HG03432 (cell line): Measurements from ENCODE around the gene NLRP9.

Source experiments
- ATAC-seq: cut with Tn5 transposase; IDR thresholded peaks from one replicate; pipeline ENCODE4 v1.9.1; 2021; ENCODE audit warnings: mild to moderate bottlenecking, moderate library complexity; ENCODE audit not compliant: unreplicated experiment

Gene NLRP9

DNA sequence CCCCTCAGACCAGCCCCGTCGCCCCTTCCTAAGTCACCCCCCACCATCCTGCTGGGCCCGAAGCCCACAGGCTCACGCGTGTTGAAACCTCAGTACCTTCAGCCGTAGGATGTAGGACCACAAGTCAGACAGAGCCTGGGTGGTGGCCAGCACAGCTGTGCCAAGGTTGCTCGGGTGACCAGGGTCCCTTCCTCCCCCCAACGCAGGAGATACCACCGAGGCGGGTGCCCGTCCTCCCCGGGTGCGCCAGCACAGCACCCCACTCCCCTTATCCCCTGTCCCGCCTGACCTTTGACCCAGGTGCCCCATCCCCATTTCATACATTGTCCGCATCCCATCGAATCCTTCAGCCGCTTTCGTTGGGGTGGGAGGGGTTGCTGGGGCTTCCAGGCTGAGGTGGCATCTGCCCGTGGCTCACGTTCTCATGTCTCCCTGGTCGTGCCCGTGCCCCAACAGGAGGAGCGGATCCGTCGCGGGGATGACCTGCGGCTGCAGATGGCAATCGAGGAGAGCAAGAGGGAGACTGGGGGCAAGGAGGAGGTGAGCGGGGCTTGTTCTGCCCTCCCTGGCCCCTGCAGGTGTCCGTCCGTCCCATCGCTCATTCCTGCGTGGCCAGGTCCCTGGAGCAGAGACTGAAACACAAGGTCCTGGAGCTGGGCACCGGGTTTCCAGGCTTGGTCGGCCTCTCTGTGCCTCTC, 48.6 kb downstream of the NLRP9 start:
- ATAC-seq: no peak

DNA sequence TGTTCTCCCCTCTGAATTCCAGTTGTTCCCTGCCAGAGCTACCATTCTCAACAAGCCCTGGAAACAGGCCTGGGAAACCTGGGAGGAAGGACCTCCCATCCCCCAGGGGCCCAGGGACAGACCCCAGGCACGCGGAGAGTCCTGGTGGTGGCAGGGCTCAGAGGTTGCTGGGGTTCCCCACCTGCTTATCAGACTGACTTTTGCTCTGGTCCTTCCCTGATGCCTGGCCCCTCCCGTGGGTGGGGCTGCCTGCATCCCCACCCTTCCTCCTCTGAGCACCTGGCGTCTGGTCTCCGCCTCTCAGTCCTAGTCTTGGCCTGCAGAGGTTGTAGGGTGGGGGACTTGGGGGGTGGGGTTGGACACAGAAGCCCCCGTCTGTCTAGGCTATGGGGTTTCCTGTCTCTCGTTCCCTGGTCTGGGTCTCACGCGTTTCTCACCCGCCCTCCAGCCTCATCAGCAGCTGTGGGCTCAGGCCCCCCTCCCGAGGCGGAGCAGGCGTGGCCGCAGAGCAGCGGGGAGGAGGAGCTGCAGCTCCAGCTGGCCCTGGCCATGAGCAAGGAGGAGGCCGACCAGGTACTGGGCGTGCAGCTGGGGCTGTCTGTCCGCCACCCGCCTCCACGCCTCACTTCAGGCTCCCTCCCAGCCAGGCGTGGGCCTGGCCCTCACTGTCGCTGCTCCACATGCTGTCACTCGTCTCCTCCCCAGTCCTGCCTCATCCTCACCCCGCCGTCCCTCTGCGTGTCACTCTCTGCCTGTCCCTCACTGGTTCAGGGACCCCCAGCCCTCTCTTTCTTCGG, 49.6 kb downstream of the NLRP9 start:
- no peak for ATAC-seq

DNA sequence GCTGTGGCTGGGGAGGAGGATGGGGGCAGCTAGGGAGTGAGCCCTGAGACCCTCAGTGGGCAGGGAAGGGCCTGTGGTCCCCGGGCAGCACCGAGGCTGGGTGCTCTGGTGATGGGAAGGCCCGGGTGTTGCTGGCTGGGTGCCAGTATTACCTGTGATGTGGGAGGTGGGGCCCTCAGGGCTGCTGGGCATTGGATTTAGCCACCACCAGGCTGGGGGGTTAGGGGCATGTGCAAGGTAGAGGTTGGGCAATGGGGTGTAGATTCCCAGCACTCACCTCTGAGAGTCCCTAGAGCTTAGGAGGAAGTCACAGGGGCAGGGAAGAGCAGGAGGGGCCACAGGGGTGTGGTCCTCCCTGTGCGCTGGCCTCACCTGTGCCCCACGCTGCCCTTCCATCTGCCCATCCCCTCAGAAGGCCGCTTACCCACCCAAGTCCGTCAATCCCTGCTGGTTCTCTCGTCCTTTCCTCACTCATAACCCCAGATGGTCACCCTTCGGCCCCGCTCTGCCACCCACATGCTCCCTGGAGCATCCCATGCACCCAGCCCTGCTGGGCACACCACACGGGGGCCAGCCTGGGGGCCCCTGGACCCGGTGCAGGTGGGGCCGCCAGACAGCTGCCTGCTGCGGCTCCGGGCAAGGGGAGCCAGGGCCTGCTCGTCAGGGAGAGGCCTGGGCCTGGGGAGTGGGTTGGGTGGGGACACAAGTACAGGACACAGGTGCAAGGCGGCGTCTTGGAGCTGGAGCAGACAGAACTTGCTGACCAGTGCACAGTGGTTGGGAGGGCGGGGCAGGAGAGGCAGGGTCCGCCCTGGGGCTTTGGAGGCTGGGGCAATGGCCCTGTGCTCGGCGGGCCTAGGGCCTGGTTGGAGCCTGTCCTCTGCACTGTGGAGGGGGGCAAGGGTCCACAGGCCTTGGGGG, 50.7 kb downstream of the NLRP9 start:
- ATAC-seq: no peak

DNA sequence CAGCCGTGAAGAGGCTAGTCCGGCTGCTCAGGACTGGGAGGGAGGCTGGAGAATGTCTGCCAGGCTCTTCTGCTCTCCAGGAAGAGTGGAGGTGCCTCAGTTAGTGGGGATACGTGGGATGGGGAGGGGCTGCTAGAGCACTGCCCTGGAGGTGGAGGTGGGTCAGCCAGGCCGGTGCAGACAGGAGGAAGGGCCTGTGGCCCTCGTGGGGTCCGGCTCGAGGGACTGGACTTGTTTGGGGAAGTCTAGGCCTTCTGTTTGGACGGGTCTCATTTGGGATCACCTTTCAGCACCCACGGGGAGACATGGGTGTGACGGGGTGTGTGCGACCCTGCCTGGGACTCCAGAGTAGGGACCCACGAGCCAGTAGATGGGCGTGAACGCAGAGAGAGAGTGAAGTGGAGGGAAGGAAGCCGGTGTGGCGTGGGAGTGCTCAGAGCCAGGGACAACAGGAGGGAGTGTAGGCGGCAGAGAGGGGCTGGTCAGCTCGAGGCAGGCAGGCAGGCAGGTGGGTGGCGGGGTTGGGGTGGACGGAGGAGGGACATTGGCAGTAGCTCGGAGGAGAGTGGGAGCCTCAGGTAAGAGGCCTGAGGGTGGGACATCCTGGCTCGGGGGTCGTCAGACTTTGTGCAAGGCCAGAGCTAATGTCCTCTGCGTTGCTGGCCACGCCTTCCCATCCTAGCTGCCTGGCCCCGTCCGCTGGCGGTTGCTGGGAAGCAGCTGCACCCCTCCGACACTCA, 51.7 kb downstream of the NLRP9 start:
- ATAC-seq: no peak

DNA sequence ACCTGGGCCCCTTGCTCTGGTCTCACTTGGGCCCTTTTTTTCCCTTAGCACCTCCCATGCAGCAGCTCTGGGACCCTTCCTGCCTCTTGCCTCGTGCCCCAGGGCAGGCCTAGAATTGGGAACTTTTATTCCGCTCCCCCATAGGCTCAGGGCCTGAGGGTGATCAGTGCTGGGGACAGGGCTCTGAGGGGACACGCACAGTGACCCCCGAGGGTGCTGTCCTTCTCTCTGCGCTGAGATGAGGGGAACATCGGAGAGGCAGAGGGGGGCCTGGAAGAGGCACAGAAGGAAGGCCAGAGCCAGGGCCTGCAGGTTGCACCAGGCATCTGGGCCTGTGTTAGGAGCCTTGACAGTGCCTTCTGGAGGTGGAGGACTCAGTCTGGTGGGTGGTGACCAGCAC, 52.4 kb downstream of the NLRP9 start:
- no peak for ATAC-seq

DNA sequence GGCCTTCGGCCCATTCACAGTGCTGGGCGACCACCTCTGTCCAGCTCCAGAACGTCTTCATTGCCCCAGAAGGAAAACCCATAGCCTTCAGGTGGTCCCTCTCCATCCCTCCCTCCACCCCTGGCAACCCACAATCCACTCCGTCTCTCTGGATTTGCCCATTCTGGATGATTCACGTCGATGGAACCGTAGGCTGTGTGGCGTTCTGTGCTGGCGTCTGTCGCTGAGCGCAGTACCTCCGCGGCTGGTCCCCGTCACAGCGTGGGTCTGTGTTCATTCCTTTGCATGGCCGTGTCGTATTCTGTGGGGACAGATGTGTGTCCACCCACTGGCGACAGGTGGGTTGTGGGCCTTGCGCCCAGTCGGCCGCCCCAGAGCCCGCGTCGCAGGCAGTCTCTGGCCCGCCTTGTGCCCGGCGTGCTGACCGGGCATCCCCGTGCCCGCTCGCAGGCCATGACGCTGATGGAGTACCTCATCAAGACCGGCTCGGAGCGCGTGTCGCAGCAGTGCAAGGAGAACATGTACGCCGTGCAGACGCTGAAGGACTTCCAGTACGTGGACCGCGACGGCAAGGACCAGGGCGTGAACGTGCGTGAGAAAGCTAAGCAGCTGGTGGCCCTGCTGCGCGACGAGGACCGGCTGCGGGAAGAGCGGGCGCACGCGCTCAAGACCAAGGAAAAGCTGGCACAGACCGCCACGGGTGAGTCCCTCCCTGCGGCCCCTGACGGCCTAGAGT, 53.1 kb downstream of the NLRP9 start:
- no peak for ATAC-seq

DNA sequence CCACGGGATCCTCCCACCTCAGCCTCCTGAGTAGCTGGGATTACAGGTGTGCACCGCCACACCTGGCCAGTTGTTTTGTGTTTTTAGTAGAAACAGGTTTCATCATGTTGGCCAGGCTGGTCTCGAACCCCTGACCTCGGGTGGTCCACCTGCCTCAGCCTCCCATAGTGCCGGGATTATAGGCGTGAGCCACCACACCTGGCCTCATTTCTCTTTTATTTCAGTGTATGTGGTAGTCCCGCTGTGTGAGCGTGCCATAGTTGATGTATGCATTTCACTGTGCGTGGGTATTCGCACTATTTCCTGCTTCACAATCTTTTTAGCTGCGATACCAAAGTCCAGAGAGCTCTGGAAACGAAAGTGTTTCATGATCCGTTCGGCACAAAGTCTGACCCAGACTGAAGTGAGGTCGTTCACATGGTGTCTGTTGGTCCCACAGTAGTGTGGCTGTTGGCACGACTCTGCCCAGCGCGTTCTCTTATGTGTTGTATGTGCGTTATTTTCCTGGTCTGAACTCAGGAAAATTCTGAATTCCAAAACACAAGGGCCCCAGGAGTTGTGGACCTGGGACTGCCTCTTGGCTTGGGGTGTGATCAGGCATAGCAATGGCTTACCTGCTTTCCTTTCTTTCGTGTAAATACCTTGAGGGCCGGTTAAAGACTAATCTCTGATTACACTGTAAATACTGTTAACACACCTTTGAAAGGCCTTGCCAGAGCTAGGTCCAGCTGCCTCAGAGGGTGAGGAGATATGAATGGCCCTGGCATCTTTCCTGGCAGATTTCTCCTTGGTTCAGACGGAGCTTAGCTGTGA, 54.5 kb downstream of the NLRP9 start:
- ATAC-seq: no peak

DNA sequence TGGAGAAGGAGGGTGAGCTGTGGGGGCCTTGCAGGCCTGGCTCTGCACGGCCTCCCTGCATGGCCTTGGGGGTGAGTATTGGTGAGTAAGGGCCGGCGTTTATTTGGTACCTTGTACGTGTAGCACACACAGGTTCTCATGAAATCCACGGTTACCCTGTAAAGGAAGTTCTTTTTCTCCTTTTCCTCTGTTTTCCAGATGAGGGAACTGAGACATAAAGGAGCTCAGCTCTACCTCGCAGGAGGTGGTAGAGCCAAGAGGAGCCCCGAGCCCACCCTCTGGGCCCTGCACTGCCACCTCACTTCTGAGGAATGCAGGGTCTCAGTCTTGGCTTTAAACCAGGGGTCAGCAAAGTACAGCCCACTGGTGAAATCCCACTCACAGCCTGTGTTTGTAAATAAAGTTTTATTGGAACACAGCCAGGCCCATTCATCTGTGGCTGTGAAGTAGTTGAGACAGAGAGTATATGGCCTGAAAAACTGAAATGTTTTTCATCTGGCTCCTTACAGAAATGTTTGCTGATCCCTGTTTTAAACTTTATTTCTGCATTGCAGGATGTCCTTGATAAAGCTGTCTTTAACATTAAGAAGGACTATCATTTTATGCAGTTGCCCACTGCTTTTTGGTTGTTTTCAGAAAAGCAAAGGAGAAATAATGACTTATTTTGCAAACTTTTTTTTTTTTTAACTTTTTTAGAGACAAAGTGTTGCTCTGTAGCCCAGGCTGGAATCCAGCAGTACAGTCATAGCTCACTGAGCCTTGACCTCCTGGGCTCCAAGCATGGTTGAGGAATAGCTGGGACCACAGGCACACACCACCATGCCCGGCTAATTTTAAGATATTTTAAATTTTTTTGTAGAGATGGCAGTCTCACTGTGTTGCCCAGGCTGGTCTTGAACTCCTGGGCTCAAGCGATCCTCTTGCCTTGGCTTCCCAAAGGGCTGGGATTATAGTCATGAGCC, 56.8 kb downstream of the NLRP9 start:
- ATAC-seq: no peak

DNA sequence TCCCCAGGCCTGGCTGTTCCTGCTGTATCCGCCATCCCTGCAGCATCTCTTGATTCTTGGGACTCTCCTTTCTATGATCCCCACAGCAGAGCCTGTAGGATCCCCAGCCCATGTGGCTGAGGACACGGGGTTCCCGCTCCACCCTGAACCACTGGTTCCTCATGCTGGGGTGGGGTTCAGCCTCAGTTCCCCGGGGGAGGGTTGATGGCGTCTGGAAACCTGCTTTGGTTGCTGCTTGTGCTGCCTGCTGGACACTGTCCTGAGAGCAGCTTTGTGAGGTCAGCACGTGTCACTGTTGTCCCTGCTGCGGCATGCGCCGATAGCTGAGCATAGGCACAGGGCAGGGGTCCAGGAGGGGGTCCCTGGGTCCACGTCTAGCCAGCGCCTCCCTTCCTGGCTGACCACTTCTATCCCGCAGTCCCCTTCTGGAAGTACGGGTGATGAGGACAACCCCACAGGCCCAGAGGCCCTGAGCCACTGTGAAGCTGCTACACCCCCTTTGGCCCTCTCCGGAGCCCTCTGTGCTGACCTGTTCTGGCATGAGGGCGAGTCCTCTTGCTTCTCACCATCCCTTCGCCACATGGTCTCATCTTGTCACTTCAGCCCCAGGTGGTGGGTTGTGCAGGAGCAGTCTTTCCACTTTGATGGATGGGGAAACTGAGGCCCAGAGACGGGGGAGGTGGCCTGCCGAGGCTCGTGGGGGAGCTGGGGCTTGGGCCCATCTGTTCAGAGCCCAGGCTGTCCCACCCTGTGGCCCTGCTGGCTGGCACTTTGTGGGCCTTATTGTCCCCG, 57.7 kb downstream of the NLRP9 start:
- ATAC-seq: no peak

DNA sequence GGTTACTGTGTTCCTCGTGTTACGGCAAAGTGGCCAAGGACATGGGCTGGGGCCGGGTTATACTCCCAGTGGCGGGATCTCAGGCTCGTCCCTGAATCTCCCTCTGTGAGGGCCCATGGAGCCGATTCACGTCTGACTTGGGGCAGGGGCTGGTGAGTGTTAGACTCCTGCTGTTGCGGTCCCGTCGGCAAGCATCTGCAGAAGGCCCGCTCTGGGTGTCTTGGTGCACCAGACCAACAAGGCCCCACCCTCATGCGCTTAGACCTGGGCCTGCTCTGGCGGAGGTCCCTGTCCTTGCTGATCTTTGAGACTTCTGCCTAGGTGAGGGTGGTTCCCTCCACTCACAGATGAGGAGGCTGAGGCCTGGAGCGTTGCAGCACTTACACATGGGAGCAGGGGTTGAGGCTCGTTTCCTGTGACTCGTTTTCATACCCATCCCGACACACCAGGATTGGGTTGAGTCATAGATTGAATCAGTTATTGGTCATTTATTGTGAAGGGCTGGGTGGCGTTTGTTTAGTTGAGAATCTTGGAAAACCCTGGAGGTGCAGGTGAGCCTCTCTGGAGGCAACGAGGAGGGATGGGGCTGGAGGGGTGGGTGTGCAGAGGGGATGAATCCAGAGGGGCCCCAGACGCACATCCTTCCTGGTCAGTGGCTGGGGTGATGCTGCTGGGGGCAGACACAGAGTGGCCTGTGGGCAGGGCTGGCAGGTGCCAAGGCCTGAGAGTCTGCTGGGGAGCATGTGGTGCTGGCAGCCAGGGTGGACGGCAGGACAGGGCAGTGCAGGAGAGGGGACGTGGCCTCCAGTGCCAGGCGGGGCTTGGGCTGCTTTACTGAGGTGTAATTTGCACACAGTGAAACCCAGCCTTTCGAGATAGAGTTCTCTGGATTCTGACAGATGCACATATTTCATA, 58.6 kb downstream of the NLRP9 start:
- ATAC-seq: no peak

DNA sequence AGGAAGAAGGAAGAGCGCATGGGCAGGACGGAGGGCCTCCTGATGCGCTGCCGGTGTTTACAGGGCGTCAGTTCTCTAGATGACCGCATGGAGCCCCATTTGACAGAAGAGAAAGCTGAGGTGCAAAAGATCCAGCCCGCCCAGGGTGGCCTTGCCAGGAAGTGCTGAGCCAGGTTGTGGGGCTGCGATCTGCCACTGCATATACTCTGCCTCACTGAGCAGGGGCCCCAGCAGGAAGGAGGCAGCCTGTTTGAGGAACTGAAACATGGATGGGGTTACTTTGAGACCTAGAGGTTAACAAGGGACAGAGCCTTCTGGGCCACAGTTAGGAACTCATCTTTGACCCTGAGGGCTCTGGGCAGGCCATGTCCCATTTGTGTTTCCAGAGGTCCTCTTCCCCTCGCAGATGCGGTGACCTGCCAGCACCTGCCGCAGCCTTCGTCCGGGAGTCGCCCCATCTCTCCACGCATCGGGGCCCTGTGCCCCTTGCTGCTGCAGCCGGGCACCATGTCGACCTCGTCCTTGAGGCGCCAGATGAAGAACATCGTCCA, 60.0 kb downstream of the NLRP9 start:
- peak; percentile 67 for ATAC-seq

DNA sequence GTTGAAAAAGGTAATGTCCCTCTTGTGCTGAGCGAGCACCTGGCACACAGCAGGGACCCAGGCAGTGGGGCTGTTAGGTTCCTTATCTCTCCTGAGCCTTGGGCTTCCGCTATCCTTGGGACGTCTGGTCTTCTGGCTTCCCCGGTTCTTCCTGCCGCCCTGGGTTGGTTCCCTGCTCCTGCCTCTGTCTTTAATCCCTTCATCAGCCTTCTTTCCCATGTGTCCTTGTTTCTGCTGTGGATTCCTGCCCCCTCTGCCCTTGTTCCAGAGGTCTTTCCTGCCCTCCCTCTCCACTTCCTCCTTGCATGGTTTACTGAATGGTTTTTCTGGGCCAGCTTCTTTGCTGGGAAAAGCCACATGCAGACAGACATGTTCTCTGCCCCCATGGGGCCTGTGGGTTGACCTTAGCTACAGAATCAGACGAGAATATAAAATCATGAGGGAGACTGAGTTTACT, 60.6 kb downstream of the NLRP9 start:
- no peak for ATAC-seq

DNA sequence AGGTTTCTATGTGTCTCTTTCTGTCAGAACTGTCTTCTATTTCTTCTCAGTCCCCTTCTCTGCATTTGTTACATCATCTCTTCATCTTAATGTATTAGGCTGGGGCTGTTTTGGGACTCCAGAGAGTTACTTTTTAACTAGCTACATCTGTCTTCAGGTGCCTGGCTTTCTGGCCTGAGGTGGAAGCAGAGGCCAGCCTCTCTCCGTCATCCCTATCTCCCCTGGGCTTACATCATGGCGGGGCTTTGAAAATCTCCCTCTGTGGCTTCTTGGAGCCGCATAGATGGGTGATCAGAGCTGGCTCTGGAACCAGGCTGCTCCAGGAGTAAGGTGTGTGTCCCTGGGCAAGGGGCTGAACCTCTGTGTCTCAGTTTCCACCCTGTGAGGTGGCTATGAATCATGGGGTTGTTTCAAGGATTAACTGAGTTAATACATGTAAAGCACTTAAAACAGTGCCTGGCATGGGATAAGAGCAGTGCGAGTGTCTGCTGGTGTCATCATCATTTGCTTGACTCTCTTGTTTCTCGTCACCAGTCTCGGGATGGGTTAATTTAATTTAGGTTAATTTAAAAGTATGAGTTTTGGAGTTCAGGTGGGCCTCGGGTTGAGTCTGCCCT, 61.2 kb downstream of the NLRP9 start:
- no peak for ATAC-seq

DNA sequence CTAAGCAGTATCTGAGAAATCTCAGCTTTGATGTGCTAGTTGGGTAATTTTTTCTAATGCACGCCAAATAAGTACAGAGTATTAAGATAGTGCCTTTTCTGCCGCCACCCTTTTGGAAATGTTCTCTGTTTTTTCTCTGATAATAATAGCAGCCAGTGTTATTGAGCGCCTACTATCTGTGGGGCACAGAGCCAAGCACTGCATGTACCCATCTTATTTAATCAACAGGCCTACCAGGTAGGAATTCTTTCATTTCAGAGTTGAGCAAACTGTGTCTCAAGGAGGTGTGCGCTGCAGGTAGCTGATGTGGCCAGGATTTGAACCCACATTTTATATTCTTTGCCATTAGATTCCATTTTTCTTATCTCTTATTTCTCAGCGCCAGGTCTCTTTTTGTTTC, 61.8 kb downstream of the NLRP9 start:
- no peak for ATAC-seq

DNA sequence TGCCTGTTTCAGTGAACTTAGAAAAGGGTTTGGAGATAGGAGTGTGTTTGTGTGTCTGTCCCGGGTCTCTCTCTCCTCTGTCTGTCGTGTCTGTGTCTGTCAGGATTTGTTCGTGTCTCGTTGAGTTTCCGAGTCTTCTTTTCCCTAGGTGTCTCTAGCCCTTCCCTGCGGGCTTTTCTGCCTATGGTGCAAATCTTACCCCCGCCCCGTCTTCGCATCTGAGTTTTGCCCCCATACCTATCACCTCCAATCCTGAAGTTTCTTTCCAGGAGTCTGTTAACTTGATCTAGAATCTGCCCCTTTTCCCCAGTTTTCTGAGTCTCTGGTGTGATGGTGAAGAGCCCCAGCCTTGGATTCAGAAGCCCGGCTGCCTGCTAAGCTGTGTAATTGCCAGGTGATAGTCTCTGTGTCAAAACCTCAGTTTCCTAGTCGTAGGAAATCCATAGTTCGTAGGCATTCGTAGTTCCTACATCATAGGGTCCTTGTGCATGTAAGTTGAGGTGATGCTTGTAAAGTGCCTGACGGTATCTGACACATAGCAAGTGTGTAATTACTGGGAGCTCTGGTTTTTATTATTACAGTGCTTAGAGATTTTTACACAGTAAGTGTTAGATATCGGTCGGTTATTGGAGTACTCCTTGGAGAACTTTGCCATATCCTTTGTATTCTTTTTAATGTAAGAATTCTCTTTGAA, 62.4 kb downstream of the NLRP9 start:
- no peak for ATAC-seq
